ENCODE measurements around the gene PRUNE1.

DNA sequence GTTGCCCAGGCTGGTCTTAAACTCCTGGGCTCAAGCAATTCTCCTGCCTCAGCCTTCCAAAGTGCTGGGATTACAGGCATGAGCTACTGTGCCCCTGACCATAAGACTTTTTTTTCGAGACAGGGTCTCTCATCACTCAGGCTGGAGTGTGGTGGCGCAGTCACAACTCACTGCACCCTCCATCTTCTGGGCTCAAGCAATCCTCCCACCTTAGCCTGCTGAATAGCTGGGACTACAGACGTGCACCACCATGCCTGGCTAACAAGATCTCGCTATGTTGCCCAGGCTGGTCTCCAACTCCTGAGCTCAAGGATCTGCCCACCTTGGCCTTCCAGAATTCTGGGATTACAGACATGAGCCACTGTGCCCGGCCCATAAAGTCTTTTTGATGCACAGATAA, 41.2 kb downstream of the PRUNE1 start:
- no peak for TF ChIP-seq CTCF (IDR thresholded peaks at IDR 0.05)
- TF ChIP-seq POLR2A (IDR thresholded peaks at IDR 0.05): no peak
- no peak for TF ChIP-seq POLR2AphosphoS5 (IDR thresholded peaks at IDR 0.05)
